ENCODE results near the gene UBL4A.

Gene UBL4A

GRCh38 chrX:154481911-154482601 lies 4.4 kb downstream of the UBL4A start:
- DNase-seq (ENCODE audit: low spot score) = no peak

GRCh38 chrX:154481195-154481594 lies 5.2 kb downstream of the UBL4A start:
- no peak for DNase-seq (ENCODE audit: low spot score)

DNA sequence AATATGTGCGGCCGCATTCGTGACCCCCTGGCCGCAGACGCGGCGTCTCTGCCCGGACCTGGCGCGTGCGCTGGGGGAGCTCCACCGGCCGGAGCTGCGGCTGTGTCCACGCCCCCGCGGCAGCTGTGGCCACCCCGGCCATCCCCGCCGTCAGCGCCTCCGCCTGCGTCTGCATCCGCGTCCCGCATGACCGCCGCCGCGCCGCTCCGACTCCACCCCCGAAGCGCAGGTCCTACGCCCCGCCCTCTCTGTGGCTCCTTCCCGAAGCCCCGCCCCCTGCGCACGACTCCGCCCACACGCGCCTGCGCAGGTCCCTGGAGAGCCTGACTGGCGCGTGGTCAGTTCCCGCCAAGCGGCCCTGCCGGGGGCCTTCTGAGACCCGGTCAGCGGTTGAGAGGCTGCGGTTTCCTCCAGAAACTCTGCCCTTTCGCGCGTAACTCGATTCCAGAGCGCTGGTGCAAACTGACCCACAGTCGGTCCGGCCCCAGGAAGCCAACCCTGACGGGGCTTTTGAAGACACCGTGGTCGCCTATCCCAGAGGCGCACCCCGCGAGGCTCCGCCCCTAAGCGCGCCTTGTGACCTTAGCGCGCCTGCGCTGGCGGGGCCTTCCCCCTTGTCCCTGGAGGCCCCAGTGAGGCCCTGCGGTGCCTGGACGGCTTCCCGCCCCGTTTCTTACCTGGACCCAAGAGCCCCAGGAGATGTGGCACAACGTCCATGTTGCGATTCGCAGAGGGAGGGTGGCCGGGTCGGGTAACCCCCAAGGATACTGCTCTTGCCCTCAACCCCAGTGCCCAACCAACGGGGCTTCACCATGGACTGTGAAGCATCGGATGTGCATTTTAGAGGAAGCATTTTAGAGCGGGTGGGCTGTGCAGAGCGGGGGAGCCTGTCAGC lies 7.4 kb downstream of the UBL4A start, which contains the start of gene LAGE3:
Gene LAGE3, minus strand, starts transcription at position 554 of the 895 bp plus-strand sequence. Its CDS starts 366 bp downstream, at position 188.
- peak; percentile 94 for DNase-seq (ENCODE audit: low spot score)

DNA sequence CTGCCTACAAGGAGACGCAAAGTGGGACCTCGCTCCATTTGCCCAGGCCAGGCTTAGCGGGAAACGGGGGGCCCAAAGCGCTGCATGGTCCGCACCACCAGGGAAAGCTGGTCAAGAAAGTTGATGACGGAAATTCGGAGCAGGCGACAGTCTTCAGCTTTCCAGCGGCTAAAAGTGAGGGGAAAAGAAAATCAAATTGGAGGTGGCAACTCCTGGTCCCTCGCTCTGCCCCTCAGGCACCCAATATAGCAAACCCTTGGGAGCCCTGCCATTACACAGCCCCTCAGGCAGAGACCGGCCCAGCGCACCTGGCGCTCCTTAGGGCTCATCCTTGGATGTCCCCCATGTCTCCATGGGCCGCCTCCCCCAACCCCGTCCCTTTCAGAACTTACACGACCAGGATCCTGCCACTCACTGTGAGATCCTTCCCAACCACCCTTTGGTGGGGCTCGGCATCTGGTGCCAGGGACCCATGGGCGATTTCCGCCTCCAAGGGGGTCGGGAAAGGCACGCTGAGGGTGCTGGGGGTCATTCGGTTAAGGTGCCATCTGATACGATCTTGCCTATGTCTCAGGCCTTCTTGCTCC lies 8.4 kb downstream of the UBL4A start:
- no peak for DNase-seq (ENCODE audit: low spot score)

DNA sequence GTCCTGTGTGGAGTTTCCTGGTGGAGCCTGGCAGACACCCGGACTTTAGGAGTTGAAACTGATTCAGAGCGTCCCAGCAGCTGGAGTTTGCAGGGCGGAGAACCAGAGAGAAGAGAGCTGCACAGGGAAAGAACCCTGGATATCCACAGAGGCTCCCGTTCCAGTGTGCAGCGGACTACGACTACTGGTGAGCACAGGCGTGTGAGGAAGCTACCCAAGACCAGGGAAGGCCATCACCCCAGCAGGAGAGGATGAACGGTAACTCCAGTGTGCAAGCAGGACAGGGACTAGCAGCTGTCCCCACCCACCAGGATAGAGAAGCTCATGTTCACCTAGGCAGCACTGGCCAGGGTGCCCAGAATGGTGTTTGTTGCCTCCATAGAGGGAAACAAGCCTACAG lies 9.6 kb downstream of the UBL4A start:
- DNase-seq (ENCODE audit: low spot score) = no peak

- DNase-seq (ENCODE audit: low spot score) = no peak
Measured at GRCh38 chrX:154473683-154474082, 12.7 kb downstream of the UBL4A start.

DNA sequence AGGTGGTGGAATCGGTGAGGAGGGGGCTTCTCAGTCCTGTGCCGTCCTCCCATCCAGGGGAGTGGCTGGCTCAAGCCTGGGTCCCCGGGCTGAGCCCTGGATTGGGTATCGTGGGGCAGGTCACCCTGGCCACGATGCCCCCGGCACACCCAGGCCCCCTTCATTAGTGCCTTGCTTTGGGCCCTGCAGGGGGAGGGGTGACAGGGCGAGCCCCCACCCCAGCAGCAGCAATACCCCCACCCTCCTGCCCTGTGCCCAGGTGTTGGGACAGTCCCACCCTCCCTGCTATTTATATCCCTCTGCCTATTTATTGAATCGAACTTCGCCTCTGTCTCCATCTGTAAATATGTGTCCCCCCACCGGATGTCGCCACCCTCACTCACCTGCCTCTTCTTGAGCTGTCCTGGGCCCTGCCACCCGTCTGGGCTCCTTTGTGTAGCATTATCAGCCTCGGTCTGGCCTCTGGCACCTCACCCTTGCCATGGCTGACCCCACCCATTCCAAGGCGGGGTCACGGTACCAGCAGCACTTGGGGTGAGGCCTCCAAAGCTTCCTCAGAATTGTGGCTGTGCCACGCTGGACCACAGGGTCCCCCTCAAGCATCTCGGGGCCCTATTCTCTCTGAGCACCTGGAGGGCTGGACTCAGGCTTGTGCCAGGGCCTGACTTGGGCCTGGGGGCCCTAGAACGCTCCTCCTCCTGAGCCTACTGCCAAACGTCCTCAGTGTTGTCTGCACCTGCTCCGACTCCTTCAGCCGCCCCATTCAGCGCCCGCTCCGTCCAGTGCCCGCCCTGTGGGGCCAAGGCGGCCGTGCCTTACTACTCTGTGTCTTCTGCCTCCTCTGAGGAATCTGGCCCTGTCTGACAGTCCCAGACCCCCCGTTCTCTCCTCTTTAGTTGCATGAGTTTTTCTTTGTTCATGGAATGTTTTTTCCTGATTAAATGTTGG lies 13.5 kb downstream of the UBL4A start:
- no peak for DNase-seq (ENCODE audit: low spot score)

DNA sequence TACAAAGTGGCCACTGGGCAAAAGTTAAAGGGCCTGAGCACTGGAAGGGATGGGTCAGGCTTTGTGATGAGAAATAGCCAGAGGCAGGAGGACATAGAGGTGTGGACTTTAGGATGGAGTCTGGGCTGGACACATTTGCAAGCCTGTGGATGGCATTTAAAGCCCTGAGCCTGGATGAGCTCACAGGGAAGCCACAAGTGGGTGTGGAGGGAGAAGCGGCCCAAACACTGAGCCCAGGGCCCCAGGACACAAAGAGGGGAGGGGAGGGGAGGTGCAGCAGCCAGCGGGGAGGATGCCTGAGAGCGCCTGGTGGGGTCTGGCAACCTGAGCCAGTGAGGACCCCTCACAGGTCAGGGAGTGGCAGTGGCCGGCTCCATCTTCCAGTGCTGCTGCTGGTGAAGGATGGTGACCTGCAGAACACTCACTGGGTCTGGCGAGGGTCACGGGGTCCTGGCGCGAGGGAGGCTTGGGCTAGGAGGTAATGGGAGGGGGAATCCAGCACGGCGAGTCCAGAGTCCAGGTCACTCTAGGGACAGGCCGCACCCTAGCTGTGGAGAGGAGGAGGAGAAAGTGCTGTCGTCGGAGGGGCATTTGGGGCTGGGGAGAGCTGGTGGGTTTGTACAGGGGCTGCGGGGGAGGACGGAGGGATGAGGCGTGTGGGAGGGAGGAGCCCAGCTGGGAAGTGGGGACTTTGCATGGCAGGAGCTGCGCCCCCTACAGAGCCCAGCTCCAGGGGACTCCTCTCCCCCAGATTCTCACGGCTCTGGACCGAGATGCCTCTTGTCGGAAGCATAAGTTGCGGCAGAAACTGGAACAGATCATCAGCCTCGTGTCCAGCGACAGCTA lies 14.4 kb downstream of the UBL4A start:
- DNase-seq (ENCODE audit: low spot score) = no peak

DNA sequence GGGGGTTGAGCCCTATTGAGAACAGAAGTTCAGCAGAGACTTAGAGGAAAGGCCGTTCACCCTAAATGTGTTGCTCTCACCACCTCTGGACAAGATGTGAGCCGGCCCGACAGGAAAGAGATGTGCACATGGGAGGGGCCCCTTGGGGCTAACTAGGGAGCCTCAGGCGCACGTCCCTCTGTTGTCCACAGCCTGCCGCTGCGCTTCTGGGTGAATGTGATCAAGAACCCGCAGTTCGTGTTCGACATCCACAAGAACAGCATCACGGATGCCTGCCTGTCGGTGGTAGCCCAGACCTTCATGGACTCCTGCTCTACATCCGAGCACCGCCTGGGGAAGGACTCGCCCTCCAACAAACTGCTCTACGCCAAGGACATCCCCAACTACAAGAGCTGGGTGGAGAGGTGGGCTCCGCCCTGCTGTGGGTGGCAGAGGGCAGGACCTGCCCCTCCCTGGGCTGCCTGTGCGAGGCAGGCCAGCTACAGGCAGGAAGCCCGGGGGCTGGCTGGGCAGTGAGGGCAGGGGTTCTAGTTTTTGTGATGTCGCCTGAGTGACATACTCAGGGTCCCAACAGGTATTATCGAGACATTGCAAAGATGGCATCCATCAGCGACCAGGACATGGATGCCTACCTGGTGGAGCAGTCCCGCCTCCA lies 15.4 kb downstream of the UBL4A start:
- no peak for DNase-seq (ENCODE audit: low spot score)

DNA sequence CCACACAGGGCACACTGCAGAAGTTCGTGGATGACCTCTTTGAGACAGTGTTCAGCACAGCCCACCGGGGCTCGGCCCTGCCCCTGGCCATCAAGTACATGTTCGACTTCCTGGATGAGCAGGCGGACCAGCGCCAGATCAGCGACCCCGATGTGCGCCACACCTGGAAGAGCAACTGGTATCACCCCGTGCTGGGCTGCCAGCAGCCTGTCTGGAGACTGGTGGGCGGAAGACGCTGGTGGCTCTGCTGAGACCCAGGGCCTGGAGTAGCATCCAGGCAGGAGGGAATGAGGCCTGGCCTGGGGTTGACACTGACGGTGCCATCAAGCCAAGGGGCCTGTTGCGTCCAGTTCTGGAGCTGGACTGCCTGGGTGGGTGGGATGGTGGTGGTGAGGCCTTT lies 16.0 kb downstream of the UBL4A start:
- no peak for DNase-seq (ENCODE audit: low spot score)

DNA sequence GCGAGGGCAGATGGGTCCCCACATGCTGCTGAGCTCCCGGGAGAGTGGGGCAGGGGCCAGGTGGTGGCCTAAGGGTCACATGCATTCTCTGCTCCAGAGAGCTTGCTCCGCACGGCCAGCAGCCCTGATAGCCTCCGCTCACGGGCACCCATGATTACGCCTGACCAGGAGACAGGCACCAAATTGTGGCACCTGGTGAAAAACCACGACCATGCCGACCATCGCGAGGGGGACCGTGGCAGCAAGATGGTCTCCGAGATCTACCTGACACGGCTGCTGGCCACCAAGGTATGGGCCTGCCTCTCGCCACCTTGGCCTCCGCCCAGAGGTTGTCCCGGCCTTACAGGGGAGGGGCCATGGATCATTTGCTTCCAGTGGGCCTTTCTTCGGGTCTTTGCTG lies 16.5 kb downstream of the UBL4A start:
- no peak for DNase-seq (ENCODE audit: low spot score)

- DNase-seq (ENCODE audit: low spot score) = no peak
Measured at GRCh38 chrX:154469114-154469513, 17.3 kb downstream of the UBL4A start.

GRCh38 chrX:154468217-154468616 lies 18.2 kb downstream of the UBL4A start:
- no peak for DNase-seq (ENCODE audit: low spot score)

DNA sequence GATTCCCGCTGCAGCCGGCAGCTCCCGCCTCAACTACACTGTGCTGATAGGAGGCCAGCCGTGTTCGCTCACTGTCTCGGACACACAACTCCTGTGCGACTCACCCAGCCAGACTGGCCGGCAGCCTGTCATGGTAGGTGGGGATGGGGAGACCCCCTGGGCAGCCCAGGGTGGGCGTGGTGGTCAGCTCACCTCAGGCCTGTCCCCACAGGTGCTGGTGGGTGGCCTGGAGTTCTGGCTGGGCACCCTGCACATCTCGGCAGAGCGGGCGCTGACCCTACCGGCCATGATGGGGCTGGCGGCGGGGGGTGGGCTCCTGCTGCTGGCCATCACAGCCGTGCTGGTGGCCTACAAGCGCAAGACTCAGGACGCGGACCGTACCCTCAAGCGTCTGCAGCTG lies 18.9 kb downstream of the UBL4A start:
- no peak for DNase-seq (ENCODE audit: low spot score)

GRCh38 chrX:154466907-154467306 lies 19.5 kb downstream of the UBL4A start:
- no peak for DNase-seq (ENCODE audit: low spot score)

DNA sequence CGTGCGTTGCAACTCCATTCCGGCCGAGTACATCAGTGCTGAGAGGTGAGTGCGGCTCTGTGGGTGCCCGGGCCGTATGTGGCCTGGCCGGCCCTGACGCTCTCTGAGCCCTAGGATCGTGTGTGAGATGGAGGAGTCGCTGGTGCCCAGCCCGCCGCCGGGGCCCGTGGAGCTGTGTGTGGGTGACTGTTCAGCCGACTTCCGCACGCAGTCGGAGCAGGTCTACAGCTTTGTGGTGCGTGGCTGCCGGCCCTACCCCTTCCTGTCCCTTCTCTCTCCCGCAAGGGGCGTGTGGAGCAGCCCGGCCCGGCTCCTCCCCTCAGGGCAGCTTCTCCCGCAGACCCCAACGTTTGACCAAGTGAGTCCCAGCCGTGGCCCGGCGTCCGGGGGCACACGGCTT lies 20.4 kb downstream of the UBL4A start:
- DNase-seq (ENCODE audit: low spot score) = no peak

- DNase-seq (ENCODE audit: low spot score) = no peak
Measured at GRCh38 chrX:154465601-154466000, 20.8 kb downstream of the UBL4A start.

GRCh38 chrX:154464806-154465365 lies 21.5 kb downstream of the UBL4A start:
- no peak for DNase-seq (ENCODE audit: low spot score)

DNA sequence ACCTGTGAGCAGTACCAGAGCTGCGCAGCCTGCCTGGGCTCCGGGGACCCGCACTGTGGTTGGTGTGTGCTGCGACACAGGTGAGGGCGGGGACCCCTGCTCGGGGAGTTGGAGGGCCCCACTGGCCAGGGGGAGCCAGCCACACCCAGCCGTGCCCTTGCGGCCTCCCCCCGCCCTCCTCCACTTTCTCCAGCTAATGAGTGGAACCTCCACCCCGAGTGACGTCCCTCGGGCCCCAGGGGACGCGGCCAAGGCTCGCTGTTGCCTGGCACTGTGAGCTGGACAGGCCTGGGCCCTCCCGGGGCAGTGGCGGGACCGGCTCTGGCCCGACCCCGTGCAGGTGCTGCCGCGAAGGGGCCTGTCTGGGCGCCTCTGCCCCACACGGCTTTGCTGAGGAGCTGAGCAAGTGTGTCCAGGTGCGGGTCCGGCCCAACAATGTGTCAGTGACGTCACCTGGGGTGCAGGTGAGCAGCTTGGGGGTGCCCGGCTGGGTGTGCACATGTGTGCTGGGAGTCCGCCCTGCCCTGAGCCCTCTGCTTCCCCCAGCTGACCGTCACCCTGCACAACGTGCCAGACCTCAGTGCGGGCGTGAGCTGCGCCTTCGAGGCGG lies 22.7 kb downstream of the UBL4A start:
- no peak for DNase-seq (ENCODE audit: low spot score)

- no peak for DNase-seq (ENCODE audit: low spot score)
Measured at GRCh38 chrX:154462396-154462795, 24.0 kb downstream of the UBL4A start.
